HG03159 (cell line): ENCODE data around the gene SULT2A1.
"Not testable (repeated sequence)": the region's sequence is repeated elsewhere in the genome, so short reads cannot be mapped to it uniquely, and the experiment has no call there.

ENCODE experiments used
- ATAC-seq: cut with Tn5 transposase; IDR thresholded peaks from one replicate; pipeline ENCODE4 v1.9.1; 2021; ENCODE audit warnings: mild to moderate bottlenecking, moderate library complexity; ENCODE audit not compliant: unreplicated experiment

Gene SULT2A1

DNA sequence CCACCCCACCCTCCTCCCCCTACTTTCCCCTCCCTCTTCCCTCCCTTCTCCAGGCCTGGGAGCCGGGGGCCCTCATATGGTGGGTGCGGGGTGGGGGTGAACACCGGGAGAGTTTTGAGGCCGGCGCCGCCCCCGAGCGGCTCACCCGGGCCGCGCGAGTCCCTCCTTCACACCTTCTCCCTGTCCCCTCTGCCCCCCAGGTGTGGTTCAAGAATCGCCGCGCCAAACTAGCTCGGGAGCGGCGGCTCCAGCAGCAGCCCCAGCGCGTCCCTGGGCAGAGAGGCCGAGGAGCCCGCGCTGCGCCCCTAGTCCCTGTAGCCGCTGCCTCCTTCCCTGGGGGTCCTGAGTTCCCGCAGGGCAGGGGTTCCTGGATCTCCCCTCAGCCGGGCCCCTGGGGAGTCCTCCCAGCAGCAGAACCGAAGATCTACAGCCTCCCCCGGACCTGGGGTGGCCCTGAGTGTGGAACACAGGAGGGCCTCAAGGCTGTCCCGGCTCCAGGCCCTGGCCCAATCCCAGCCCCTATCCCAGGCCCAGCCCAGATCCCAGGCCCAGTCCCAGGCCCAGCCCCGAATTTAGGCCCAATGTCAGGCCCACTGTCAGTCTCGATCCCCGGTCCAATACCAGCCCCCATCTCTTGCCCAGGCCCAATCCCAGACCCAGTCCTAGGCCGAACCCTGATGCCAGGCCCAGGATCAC lies 25.4 kb downstream of the SULT2A1 start:
- ATAC-seq, result no peak

DNA sequence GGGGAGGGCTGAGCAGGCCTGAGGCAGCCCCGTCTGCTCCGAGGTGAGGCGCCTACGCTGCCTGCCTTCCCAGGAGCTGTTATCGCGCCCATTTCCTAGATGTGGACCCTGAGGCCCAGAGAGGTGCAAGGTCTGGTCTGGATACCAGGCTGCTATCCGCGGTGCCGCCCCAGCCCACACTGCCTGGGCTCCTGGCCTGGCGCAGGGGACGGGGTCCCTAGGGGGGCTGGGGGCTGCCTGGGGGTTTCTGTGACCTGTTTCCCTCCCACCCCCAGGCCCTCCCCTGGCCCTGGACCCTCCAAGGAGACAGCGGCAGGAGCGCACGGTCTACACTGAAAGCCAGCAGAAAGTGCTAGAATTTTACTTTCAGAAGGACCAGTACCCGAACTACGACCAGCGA lies 26.3 kb downstream of the SULT2A1 start:
- not testable (repeated sequence) for ATAC-seq

DNA sequence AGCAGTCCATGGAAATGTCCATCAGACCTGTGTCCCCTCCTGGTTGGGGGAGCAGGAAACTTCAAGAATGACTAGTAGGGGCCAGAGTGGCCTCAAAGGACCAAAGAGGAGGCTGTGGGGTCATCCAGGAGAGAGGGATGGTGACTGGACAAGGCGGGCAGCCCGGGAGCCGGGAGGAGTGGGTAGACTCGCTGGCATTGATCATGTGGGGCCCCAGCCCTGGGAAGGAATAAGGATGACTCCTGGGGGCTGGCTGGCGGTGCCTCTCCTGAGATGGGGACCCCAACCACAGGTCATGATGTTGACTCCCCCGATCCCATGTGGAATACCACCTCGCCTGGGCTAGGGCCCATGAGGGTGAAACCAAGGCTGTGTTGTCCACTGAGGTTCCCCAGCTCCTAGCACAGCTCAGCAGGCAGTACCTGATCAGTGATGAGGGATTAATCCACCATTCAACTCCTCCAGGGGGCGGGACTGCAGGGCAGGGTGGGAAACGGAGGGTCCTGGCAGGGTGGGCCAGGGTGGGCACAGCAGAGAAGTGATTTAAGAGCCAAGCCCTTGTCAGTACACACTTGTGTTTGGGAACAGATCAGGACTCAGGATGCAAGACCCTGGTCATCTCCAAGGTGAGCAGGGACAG lies 27.3 kb downstream of the SULT2A1 start, which contains the start of gene TPRX2:
TPRX2 (plus strand) TSS at position 590 of the 640 bp plus-strand sequence; CDS start at position 602, 12 bp downstream.
- not testable (repeated sequence) for ATAC-seq

DNA sequence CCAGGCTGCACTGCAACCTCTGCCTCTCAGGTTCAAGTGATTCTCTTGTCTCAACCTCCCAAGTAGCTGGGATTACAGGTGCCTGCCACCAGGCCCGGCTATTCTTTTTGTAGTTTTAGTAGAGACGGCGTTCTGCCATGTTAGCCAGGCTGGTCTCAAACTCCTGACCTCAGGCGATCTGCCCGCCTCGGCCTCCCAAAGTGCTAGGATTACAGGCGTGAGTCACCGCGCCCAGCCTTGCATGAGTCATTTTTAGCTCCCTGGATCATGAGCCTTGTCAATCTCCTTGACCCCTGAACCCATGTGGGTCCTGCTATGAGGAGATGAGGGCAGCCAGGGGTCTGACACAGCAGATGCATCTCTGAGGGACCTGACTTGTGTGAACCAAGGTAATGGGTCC lies 27.9 kb downstream of the SULT2A1 start:
- ATAC-seq, result not testable (repeated sequence)

DNA sequence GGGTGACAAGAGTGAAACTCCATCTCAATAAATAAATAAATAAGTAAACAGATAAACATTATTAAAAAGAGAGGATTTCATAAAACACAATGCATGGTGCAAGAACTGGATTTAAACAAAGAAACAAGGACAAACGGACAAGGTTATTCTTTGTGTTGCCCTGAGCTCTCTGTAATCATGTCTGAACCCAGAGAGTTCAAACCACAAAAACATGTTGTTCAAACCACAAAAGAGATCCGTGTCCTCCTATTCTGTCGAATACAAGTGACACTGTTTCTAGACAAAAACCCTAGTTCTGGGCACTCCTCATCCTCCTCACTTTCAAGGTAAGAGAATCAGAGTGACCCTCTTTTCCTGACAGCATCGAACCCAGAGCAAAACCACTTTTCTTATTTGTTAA lies 31.7 kb downstream of the SULT2A1 start:
- no peak for ATAC-seq

DNA sequence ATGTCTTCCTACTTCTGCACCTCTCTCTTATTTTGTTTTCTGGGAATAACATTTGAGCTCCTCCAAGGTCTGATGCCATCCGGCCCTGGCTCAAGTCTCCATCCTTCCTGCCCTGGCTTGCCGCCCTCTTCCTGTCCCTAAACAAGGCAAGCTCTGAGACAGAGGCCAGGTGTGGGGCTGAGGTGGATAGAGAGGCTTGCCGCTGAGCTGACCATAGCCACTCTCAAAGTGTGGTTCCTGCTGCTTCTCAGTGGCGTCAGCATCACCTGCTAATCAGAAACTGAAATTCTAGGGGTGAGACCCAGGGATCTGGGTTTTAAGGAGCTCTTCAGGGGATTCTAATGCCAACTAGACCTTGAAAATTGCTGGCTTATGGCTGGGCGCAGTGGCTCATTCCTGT lies 33.1 kb downstream of the SULT2A1 start:
- ATAC-seq, result no peak

DNA sequence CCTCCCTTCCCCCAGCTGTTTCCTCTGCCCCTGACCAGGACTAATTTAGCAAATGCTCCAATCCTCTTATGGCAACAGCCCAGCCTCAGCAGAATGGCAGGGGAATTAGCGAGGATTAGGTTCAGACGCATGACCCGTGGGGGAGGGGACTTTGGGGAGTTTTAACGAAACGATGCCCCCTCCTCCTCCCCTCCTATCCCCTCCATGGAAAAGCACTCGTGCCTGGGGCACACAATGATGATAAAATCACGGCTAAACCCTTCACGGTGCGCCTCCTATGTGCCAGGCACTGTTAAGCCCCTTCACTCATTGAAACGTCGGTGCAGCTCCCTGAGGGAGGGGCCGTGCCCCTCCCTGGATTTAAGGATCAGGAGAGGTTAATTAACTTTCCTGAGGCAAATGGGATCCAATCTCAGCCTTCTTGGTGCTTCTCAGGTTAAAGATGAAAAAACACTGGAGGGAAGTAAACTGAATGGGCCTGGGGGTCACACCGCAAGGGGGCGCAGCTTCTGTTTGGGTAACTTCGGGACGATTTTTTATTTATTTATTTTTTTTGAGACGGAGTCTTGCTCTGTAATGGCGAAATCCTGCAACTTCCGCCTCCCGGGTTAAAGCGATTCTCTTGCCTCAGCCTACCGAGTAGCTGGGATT lies 37.2 kb downstream of the SULT2A1 start:
- no peak for ATAC-seq

DNA sequence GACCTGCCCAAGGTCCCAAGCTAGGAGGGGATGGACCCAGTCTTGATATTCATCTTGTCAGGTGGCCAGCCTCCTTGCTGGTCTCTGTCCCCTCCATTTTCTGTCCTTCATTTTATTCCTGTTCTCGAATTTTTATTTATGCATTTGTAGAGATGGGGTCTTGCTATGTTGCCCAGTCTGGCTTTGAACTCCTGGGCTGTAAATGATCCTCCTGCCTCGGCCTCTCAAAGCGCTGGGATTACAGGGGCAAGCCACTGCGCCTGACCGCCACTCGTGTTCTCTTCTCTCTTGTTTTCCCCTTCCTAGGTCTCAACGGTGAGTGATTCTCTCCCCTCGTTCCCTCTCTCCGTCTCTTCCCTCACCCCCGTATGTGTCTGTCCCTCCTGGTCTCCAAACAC lies 37.7 kb downstream of the SULT2A1 start:
- no peak for ATAC-seq

DNA sequence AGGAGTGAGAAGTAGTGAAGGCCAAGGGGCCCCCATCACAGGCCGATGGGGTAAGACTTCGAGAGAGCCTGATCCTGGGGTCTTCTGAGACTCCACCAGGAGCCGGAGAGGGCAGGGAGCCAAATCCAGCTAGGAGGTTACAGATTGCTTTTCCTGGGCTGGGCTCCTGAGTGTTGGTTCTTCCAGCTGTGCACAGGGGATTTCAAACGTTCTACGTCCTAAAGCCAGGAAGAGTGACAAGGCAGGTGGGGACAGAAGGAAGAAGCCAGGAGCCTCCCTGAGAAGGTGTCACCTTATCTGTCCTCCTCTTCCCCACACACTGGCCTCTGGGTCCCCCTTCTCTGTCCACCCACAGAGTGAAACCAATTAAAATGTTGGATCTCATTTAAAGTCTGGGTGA lies 43.2 kb downstream of the SULT2A1 start:
- no peak for ATAC-seq

DNA sequence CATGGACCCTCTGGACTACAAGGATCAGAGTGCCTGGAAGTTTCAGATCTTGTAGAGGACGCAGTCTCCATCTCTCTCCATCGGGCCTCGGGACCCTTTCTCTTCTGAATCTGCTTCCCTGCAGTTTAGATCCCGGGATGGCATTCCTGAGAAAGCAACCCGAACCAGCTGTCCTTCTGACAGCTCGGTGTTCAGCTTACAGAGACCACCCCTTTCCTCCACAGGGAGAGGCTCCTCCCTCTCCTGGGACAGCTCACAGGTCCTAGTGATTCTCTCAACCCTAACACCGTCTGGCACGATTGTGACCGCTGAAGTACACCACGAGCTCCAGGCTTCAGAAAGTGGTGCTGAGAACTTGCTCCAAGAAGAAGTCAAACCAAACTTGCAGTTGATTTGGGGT lies 46.2 kb downstream of the SULT2A1 start:
- no peak for ATAC-seq

DNA sequence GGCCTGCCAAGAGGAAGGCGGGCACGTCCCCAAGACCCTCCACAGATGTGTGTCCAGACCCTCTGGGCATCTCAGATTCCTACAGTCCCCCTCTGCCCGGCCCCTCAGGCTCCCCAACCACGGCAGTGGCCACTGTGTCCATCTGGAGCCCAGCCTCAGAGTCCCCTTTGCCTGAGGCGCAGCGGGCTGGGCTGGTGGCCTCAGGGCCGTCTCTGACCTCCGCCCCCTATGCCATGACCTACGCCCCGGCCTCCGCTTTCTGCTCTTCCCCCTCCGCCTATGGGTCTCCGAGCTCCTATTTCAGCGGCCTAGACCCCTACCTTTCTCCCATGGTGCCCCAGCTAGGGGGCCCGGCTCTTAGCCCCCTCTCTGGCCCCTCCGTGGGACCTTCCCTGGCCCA lies 46.7 kb downstream of the SULT2A1 start:
- ATAC-seq, result no peak

DNA sequence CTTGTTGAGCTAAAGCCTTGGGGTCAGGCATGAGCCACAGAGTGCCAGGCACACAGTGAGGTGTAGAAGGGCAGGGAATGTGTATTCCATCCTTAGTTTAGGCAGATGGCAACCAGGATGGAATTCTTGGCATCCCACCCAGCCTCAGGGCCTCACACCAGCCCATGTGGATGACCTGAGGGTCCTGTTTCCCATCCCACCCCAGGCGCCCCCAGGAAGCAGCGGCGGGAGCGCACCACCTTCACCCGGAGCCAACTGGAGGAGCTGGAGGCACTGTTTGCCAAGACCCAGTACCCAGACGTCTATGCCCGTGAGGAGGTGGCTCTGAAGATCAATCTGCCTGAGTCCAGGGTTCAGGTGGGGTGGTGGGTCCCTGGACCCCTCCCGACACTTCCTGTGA lies 50.1 kb downstream of the SULT2A1 start:
- no peak for ATAC-seq

DNA sequence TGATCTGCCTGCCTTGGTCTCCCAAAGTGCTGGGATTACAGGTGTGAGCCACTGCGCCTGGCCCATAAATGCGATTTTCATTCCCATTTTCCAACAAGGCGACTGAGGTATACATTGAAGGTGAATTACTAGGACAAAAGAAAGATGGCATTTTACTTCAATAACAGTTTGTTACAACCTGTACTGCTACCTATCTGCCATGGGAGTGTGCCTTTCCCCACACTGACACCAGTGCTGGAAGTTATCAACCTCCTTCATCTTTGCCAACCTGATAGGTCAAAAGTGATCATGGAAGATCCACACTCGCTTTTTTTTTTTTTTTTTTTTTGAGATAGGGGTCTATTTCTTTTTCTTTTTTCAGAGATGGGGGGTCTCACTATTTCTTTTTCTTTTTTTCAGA lies 53.4 kb downstream of the SULT2A1 start:
- ATAC-seq, result no peak

DNA sequence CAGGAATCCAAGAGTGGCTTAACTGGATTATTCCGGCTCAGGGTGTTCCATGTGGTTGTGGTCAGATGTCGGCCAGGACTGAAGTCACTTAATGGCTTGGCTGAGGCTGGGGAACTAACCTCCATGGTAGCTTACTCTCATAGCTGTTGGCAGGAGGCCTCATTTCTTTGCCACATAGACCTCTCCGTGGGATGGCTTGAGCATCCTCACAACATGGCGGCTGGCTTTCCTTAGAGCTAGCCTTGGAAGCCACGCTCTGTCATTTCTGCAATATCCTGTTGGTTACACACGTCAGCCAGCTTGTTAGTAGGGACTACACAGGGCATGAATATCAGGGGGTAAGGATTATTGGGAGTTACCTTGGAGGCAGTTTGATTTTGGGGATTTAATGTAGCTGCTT lies 59.3 kb downstream of the SULT2A1 start:
- ATAC-seq, result no peak

DNA sequence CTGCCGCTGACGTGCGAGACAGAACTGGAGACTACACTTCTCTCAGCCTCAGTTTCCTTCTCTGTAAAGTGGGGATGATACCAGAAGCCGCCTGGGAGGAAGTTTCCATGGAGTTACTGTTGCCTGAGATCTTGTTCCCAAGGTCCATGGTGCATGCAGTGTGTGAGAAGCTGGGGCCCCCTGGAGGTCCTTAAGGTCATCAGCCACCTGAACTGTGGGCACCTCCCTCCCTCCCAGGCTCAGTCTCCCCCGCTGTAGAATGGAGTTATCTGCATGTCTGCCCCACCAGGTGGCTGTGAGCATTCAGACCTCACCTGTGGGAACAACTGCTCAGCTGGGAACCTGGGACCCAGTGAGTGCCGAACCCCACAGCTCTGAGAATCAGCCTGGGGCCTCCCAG lies 61.7 kb downstream of the SULT2A1 start:
- ATAC-seq, result no peak

DNA sequence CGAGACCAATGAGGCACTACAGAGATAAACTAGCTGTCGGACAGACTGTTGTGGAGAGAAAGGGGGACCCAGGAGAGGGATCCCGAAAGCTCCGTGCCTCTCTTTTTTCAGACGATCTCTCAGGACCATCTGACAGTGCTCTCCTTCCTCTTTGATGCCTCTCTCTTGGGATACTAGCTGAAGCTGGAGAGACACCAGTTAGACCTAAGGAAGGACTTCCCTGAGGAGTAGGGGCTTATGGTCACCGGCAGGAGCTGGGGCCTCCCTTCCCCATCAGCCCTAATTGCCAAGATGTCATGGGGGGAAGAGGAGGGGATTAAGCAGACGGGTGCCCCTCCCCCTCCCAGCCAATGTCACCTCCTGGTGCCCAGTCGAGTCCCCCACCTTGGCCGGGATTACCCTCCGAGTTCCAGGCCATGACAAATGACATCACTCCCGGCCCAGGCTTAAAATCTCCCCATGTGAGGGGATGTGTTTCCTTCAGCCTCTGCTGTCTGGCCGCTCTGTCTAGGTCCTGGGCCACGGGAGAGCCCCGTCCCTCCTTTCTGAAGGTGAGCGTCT lies 64.6 kb downstream of the SULT2A1 start, which contains the start of gene CRX:
CRX (plus strand) TSS at position 478 of the 561 bp plus-strand sequence. CDS start 12,507 bp downstream, outside the sequence.
- ATAC-seq, result no peak
